ENCODE results near the gene SIPA1L3. TPM values are rescaled to one million over a fixed set of nuclear protein-coding genes. Genes with fewer than 3 reads are reported as not detected.
A peak's percentile ranks its signal among the peaks of the same experiment; 100 is the strongest.

The SIPA1L3 gene
- total and polyA plus RNA-seq, 9 of the 15 experiments (the other 6 are each of a cell fraction or from before 2014, with no cell fraction given) = 0.01 to 6.1 (median 2.5) TPM

DNA sequence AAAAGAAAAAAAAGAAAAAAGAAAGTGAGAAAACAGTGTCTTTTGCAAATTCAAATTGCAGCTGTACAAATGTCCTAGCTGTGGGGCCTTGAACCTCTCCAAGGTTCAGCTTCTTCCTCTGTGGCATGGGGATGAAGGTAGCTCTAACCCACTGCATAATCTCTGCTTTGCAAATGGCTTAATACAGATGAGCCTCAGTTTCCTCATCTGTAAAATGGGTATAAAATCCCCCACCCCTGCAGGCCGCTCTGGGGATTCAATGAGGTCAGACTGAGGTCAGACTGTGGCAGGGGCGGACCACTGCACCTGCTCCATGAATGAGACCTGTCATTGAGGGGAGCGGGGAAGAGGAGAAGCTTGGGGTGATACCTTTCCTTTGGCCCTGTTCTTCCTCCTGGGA is 311.2 kb downstream of the SIPA1L3 start:
- no TSS peak for BruUV-seq (replicated peaks)
- Histone ChIP-seq H3K27ac (ENCODE audit: extremely low read depth, low read depth, low read length) (no peak overlapping the region), H3K4me1 (replicated peaks in 1 of 2; ENCODE audit: control insufficient read depth in 2 of 2, insufficient read depth in 2 of 2, low read length in 2 of 2) (peaks cover under 1 to 26% of the 10 kb centered on the region in 2 experiments; a peak in 4 of 5 replicates), H3K79me2 (ENCODE audit: control insufficient read depth, insufficient read depth, low read length) (no peaks in the 10 kb centered on the region; the same call in 2 of the 3 replicates), H3K36me3 (ENCODE audit: control insufficient read depth, insufficient read depth, low read length) (no peaks in the 10 kb centered on the region), H3K9me3 (replicated peaks; ENCODE audit: control insufficient read depth, insufficient read depth, low read depth, low read length) (no peaks in the 10 kb centered on the region), H4K20me1 (replicated peaks; ENCODE audit: control insufficient read depth, insufficient read depth, low read length) (no peaks in the 10 kb centered on the region), H3K9me1 (ENCODE audit: control insufficient read depth, insufficient read depth, low read length) (no peaks in the 10 kb centered on the region), H3K4me3 (no peak overlapping the region), H3K9ac (ENCODE audit: insufficient read depth in 1 of 2, low read depth in 2 of 2, low read length in 2 of 2) (no peak overlapping the region), H3K4me2 (ENCODE audit: insufficient read depth, low read length) (no peak overlapping the region), H2AFZ (ENCODE audit: low read depth, low read length) (no peak overlapping the region), H3K27me3 (ENCODE audit: control insufficient read depth in 2 of 2, insufficient read depth in 2 of 2, low read length in 2 of 2) (no peaks in the 10 kb centered on the region; a peak in 1 of 5 replicates)
- ChIA-PET CTCF (ENCODE audit: low intra/inter-chr PET ratio) (no interaction called here), POLR2A (interaction anchor here (0.6 kb wide), 1 partner anchor 207 kb away, joined by 3 read pairs; no protein-coding TSS in a partner anchor)
- intact Hi-C loops (cut with micrococcal nuclease) (no loop called here), in situ Hi-C loops (cut with MboI) (no loop called here)
- DNase-seq (ENCODE audit: extremely low read depth in 1 of 4, low spot score in 3 of 4) (no peak), FAIRE-seq (no peak), ATAC-seq (no peak)
- WGBS (ENCODE audit: insufficient coverage, low coverage, missing lambda C conversion rate) = 76% methylated on average over 3 of the region's 3 CpGs
- TF ChIP-seq KDM1A (IDR thresholded peaks at IDR 0.05) = peak; percentile 75 to 88
- TF ChIP-seq RCOR1 (IDR thresholded peaks at IDR 0.05; ENCODE audit: borderline replicate concordance in 1 of 2, low read depth in 2 of 2, low read length in 2 of 2) = peak; percentile 58 to 82; a peak in 3 of 4 replicates
- TF ChIP-seq BCOR (IDR thresholded peaks at IDR 0.05) = peak; percentile 98
- TF ChIP-seq PTBP1 (IDR thresholded peaks at IDR 0.05; ENCODE audit: low read depth, low read length) = 0 out of 2 replicates have a peak, but pooled peaks have one; percentile 32
- peak; percentile 79 for TF ChIP-seq CHD4 (IDR thresholded peaks at IDR 0.05; ENCODE audit: insufficient read depth, insufficient replicate concordance, low read depth, low read length, poor library complexity, severe bottlenecking)
- TF ChIP-seq SMARCA5 (IDR thresholded peaks at IDR 0.05) = peak; percentile 87
- peak; percentile 86 for TF ChIP-seq HDAC2 (IDR thresholded peaks at IDR 0.05)
- TF ChIP-seq, protein P1, sequence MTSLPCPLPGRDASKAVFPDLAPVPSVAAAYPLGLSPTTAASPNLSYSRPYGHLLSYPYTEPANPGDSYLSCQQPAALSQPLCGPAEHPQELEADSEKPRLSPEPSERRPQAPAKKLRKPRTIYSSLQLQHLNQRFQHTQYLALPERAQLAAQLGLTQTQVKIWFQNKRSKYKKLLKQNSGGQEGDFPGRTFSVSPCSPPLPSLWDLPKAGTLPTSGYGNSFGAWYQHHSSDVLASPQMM (CRISPR knock-in tag; IDR thresholded peaks at IDR 0.05) = no peak
- TF ChIP-seq ADNP (tag; IDR thresholded peaks at IDR 0.05) = peak; percentile 95
- TF ChIP-seq CBX1 (IDR thresholded peaks at IDR 0.05; ENCODE audit: low read depth) = peak; percentile 63; the same call in 1 of the 2 replicates
- TF ChIP-seq, protein P2, sequence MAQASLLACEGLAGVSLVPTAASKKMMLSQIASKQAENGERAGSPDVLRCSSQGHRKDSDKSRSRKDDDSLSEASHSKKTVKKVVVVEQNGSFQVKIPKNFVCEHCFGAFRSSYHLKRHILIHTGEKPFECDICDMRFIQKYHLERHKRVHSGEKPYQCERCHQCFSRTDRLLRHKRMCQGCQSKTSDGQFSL (CRISPR knock-in tag; IDR thresholded peaks at IDR 0.05) = peak; percentile 92
- TF ChIP-seq, protein P2 (tag; IDR thresholded peaks at IDR 0.05) = peak in 1 of 2 experiments; percentile 83; a peak in 2 of 4 replicates
- TF ChIP-seq CREB1 (IDR thresholded peaks at IDR 0.05) = no peak
- no peak for TF ChIP-seq CREB1 (CRISPR knock-in tag; IDR thresholded peaks at IDR 0.05)
- peak in 1 of 2 experiments; percentile 56; a peak in 1 of 3 replicates for TF ChIP-seq CBX3 (IDR thresholded peaks at IDR 0.05; ENCODE audit: borderline replicate concordance in 1 of 2, low read length in 2 of 2)
- no peak for TF ChIP-seq GABPB1 (CRISPR knock-in tag; IDR thresholded peaks at IDR 0.05)
- TF ChIP-seq ZNF589 (CRISPR knock-in tag; IDR thresholded peaks at IDR 0.05; ENCODE audit: low read depth) = no peak
- no peak for TF ChIP-seq HNRNPL (IDR thresholded peaks at IDR 0.05; ENCODE audit: low read depth, low read length)
- peak; percentile 89 for TF ChIP-seq RBM25 (IDR thresholded peaks at IDR 0.05; ENCODE audit: low read depth, low read length, severe bottlenecking)
- TF ChIP-seq, protein P3, sequence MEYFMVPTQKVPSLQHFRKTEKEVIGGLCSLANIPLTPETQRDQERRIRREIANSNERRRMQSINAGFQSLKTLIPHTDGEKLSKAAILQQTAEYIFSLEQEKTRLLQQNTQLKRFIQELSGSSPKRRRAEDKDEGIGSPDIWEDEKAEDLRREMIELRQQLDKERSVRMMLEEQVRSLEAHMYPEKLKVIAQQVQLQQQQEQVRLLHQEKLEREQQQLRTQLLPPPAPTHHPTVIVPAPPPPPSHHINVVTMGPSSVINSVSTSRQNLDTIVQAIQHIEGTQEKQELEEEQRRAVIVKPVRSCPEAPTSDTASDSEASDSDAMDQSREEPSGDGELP (CRISPR knock-in tag; IDR thresholded peaks at IDR 0.05; ENCODE audit: borderline replicate concordance) = no peak
- TF ChIP-seq, protein P4, sequence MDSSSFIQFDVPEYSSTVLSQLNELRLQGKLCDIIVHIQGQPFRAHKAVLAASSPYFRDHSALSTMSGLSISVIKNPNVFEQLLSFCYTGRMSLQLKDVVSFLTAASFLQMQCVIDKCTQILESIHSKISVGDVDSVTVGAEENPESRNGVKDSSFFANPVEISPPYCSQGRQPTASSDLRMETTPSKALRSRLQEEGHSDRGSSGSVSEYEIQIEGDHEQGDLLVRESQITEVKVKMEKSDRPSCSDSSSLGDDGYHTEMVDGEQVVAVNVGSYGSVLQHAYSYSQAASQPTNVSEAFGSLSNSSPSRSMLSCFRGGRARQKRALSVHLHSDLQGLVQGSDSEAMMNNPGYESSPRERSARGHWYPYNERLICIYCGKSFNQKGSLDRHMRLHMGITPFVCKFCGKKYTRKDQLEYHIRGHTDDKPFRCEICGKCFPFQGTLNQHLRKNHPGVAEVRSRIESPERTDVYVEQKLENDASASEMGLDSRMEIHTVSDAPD (CRISPR knock-in tag; IDR thresholded peaks at IDR 0.05) = no peak

All from K562 (cell line).